ENCODE measurements around the gene PRCC.

- peak; percentile 93 for TF ChIP-seq CTCF (IDR thresholded peaks at IDR 0.05; ENCODE audit: low read length)
- no peak for TF ChIP-seq EZH2 (IDR thresholded peaks at IDR 0.05; ENCODE audit: borderline replicate concordance, low read length)
These were observed 71.6 kb downstream of the PRCC start for GRCh38 chr1:156838972-156839371.
